Liver (tissue), 3 donors: ENCODE data around the gene DOK1.

Experiments used
- CTCF ChIP-seq: fragments of 150-350 bp; IDR thresholded peaks from 2 replicates; pipeline ENCODE4 v1.5.1; 2017; ENCODE audit warnings: improper control_type of control experiment, low read depth, low read length; ENCODE audit not compliant: missing input control
- EGR1 ChIP-seq, 2 donors: IDR thresholded peaks; 2 replicates each; pipeline ENCODE4 v1.6.1; 2016 to 2018; ENCODE audit warnings: antibody characterized with exemption in 2 of 2, low read depth in 2 of 2
- FOXA1 ChIP-seq: IDR thresholded peaks from 2 replicates; pipeline ENCODE4 v1.6.1; 2016; ENCODE audit warnings: antibody characterized with exemption
- GABPA ChIP-seq, 2 donors: IDR thresholded peaks in 1 of 2; conservative IDR thresholded peaks in 1 of 2; 2 replicates each; pipeline ENCODE4 v1.6.1; 2016; ENCODE audit warnings: antibody characterized with exemption in 2 of 2, mild to moderate bottlenecking in 1 of 2, moderate library complexity in 1 of 2
- HNF4G ChIP-seq: IDR thresholded peaks from 2 replicates; pipeline ENCODE4 v1.6.1; 2016; ENCODE audit warnings: antibody characterized with exemption
- JUND ChIP-seq, 2 donors: IDR thresholded peaks; 2 replicates each; pipeline ENCODE4 v1.6.1; 2016; ENCODE audit warnings: antibody characterized with exemption in 2 of 2
- RAD21 ChIP-seq, 2 donors: IDR thresholded peaks; 2 replicates each; pipeline ENCODE4 v1.6.1; 2016; ENCODE audit warnings: antibody characterized with exemption in 2 of 2, mild to moderate bottlenecking in 2 of 2
- REST ChIP-seq: IDR thresholded peaks from 2 replicates; pipeline ENCODE4 v1.6.1; 2016; ENCODE audit warnings: antibody characterized with exemption, mild to moderate bottlenecking
- RXRA ChIP-seq, 2 donors: IDR thresholded peaks; 2 replicates each; pipeline ENCODE4 v1.6.1; 2017 to 2018; ENCODE audit warnings: antibody characterized with exemption in 2 of 2, mild to moderate bottlenecking in 1 of 2
- SP1 ChIP-seq: IDR thresholded peaks from 2 replicates; pipeline ENCODE4 v1.6.1; 2018; ENCODE audit warnings: antibody characterized with exemption, mild to moderate bottlenecking
- TAF1 ChIP-seq: conservative IDR thresholded peaks from 2 replicates; pipeline ENCODE4 v1.6.1; 2016; ENCODE audit warnings: antibody characterized with exemption, mild to moderate bottlenecking
- YY1 ChIP-seq: IDR thresholded peaks from 2 replicates; pipeline ENCODE4 v1.6.1; 2016; ENCODE audit warnings: antibody characterized with exemption, mild to moderate bottlenecking
- TF ChIP-seq, protein P1 (sequence below): IDR thresholded peaks from 2 replicates; pipeline ENCODE4 v1.6.1; 2016; ENCODE audit warnings: antibody characterized with exemption
- TF ChIP-seq, protein P2 (sequence below): IDR thresholded peaks from 2 replicates; pipeline ENCODE4 v1.6.1; 2016; ENCODE audit warnings: antibody characterized with exemption
- donor health status: healthy.
- donor health status: healthy.

GRCh38 chr2:74528600-74529356, 25.7 kb upstream of the DOK1 start:
- no peak for TF ChIP-seq CTCF
- no peak for TF ChIP-seq YY1
- TF ChIP-seq RAD21 (IDR thresholded peaks at IDR 0.05) = no peak
- no peak for TF ChIP-seq RXRA (IDR thresholded peaks at IDR 0.05)
- TF ChIP-seq, protein P1, sequence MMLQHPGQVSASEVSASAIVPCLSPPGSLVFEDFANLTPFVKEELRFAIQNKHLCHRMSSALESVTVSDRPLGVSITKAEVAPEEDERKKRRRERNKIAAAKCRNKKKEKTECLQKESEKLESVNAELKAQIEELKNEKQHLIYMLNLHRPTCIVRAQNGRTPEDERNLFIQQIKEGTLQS = no peak
- TF ChIP-seq EGR1 (IDR thresholded peaks at IDR 0.05; ENCODE audit: low read depth in 2 of 2) = no peak
- TF ChIP-seq, protein P2, sequence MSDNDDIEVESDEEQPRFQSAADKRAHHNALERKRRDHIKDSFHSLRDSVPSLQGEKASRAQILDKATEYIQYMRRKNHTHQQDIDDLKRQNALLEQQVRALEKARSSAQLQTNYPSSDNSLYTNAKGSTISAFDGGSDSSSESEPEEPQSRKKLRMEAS = no peak
- TF ChIP-seq SP1 = no peak
- TF ChIP-seq TAF1 = no peak
- no peak for TF ChIP-seq REST
- no peak for TF ChIP-seq FOXA1
- no peak for TF ChIP-seq JUND (IDR thresholded peaks at IDR 0.05)
- TF ChIP-seq HNF4G = no peak
- TF ChIP-seq GABPA (IDR thresholded peaks at IDR 0.05 in 1 of 2, conservative IDR thresholded peaks at IDR 0.05 in 1 of 2) = no peak
